GM21367 (cell line): Measurements from ENCODE around the gene CELF4.

Source experiments
- ATAC-seq: cut with Tn5 transposase; IDR thresholded peaks from one replicate; pipeline ENCODE4 v1.9.1; 2021; ENCODE audit not compliant: unreplicated experiment

The CELF4 gene

GRCh38 chr18:37395631-37396030 lies 170.0 kb downstream of the CELF4 start:
- no peak for ATAC-seq

GRCh38 chr18:37395138-37395537 lies 170.5 kb downstream of the CELF4 start:
- no peak for ATAC-seq

- no peak for ATAC-seq
Measured at GRCh38 chr18:37394610-37394965, 171.0 kb downstream of the CELF4 start.

GRCh38 chr18:37393945-37394609 lies 171.5 kb downstream of the CELF4 start:
- ATAC-seq = no peak

GRCh38 chr18:37393221-37393827 lies 172.3 kb downstream of the CELF4 start:
- no peak for ATAC-seq

GRCh38 chr18:37392648-37393047 lies 172.9 kb downstream of the CELF4 start:
- no peak for ATAC-seq

- ATAC-seq = peak; percentile 80
Measured at GRCh38 chr18:37391698-37392548, 173.7 kb downstream of the CELF4 start.

GRCh38 chr18:37391156-37391555 lies 174.4 kb downstream of the CELF4 start:
- no peak for ATAC-seq

GRCh38 chr18:37390687-37391086 lies 174.9 kb downstream of the CELF4 start:
- ATAC-seq = no peak

- no peak for ATAC-seq
Measured at GRCh38 chr18:37389684-37390368, 175.8 kb downstream of the CELF4 start.

GRCh38 chr18:37389041-37389440 lies 176.6 kb downstream of the CELF4 start:
- ATAC-seq = no peak

GRCh38 chr18:37388413-37388812 lies 177.2 kb downstream of the CELF4 start:
- ATAC-seq = no peak

- no peak for ATAC-seq
Measured at GRCh38 chr18:37385846-37386778, 179.5 kb downstream of the CELF4 start.

GRCh38 chr18:37383846-37384595 lies 181.6 kb downstream of the CELF4 start:
- no peak for ATAC-seq

GRCh38 chr18:37383036-37383785 lies 182.4 kb downstream of the CELF4 start:
- no peak for ATAC-seq

- no peak for ATAC-seq
Measured at GRCh38 chr18:37381554-37381953, 184.0 kb downstream of the CELF4 start.

GRCh38 chr18:37380546-37381110 lies 185.0 kb downstream of the CELF4 start:
- no peak for ATAC-seq

- no peak for ATAC-seq
Measured at GRCh38 chr18:37378336-37379010, 187.1 kb downstream of the CELF4 start.
